IMR-90 (cell line): Measurements from ENCODE around the gene NFKBIE.

Source experiments
- MXI1 ChIP-seq: IDR thresholded peaks from 2 replicates; pipeline ENCODE4 v1.6.1; 2012; ENCODE audit warnings: low read depth, mild to moderate bottlenecking, low read length, moderate library complexity, borderline replicate concordance
- POLR2A ChIP-seq: IDR thresholded peaks from 2 replicates; pipeline ENCODE4 v1.6.1; 2012; ENCODE audit warnings: mild to moderate bottlenecking, low read depth, low read length
- TF ChIP-seq, protein P1 (sequence below): conservative IDR thresholded peaks from 2 replicates; pipeline ENCODE4 v1.5.1; 2012; ENCODE audit warnings: mild to moderate bottlenecking, low read depth, low read length, improper control_type of control experiment

DNA sequence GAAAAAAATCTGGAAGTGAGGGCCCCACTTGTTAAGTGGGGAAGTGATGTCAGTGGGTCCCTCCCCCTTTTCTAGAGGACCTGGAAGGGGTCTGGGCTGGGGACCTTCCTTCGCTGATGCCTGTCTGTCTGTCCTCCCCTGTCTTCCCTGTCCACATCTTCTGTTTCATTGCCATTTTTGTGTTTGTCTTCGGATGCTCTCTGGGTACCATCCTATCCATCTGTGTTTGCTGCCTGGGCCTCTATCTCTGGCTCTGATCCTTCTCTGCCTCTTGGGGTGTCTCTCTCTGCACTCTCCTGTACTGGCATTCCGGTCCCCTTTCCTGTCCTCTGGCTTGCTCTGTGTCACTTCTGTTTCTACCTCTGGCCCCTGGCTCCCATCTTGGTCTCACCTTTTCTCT lies 7.2 kb upstream of the NFKBIE start:
- TF ChIP-seq, protein P1, sequence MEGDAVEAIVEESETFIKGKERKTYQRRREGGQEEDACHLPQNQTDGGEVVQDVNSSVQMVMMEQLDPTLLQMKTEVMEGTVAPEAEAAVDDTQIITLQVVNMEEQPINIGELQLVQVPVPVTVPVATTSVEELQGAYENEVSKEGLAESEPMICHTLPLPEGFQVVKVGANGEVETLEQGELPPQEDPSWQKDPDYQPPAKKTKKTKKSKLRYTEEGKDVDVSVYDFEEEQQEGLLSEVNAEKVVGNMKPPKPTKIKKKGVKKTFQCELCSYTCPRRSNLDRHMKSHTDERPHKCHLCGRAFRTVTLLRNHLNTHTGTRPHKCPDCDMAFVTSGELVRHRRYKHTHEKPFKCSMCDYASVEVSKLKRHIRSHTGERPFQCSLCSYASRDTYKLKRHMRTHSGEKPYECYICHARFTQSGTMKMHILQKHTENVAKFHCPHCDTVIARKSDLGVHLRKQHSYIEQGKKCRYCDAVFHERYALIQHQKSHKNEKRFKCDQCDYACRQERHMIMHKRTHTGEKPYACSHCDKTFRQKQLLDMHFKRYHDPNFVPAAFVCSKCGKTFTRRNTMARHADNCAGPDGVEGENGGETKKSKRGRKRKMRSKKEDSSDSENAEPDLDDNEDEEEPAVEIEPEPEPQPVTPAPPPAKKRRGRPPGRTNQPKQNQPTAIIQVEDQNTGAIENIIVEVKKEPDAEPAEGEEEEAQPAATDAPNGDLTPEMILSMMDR, result no peak
- TF ChIP-seq MXI1 (no peak), POLR2A (no peak)
